Mucosa of descending colon (tissue), 3 donors: Measurements from ENCODE around the gene SPATA2L. TPM values are rescaled to one million over a fixed set of nuclear protein-coding genes. Genes with fewer than 3 reads are reported as not detected.

Experiments used
- ATAC-seq: fragments of 200-7000 bp; cut with Tn5 transposase; one replicate; pipeline ENCODE4 v1.9.1; 2020; ENCODE audit warnings: mild to moderate bottlenecking, moderate library complexity
- DNase-seq, 3 donors: peaks; one replicate each; pipeline ENCODE4 v3.0.0-alpha.2; 2020
- H3K36me3 ChIP-seq: fragments of 200-600 bp; one replicate; pipeline ENCODE4 v1.8.0; 2021; ENCODE audit warnings: low read depth, mild to moderate bottlenecking
- H3K4me1 ChIP-seq: fragments of 200-600 bp; one replicate; pipeline ENCODE4 v1.8.0; 2021; ENCODE audit warnings: low read depth, mild to moderate bottlenecking
- H3K4me3 ChIP-seq: fragments of 200-600 bp; one replicate; pipeline ENCODE4 v1.8.0; 2021; ENCODE audit warnings: mild to moderate bottlenecking
- H3K9me3 ChIP-seq: fragments of 200-600 bp; one replicate; pipeline ENCODE4 v1.8.0; 2021; ENCODE audit warnings: mild to moderate bottlenecking
- intact Hi-C, 2 donors: fragments of 100-400 bp; cut with DNase I in 1 of 2; cut with micrococcal nuclease in 1 of 2; formaldehyde crosslinking; loops; one replicate each; pipeline versions ENCODE4 v1.11.0 to v1.11.1; 2022; cut with DNase I, micrococcal nuclease
- total RNA-seq, 3 donors: library from RNA; stranded (reverse); fragmentation: NEBNext Ultra II Directional in 2 of 3; extraction: Animal tissue kit (Norgen Biotek cat#: 25700) in 2 of 3; gene quantifications; one replicate each; pipeline versions ENCODE4 v1.2.1 to v1.2.4, GENCODE V29; 2021 to 2023
- TF ChIP-seq, protein P1 (sequence below): fragments of 200-600 bp; IDR thresholded peaks from one replicate; pipeline ENCODE4 v1.8.0; 2022; ENCODE audit warnings: antibody characterized with exemption, mild to moderate bottlenecking
- donor health status: DM: no; HTN: no; CAD: no; lungs with moderate emphysema.
- donor health status: DM: no; HTN: no; CAD: no.
- donor health status: DM: no; HTN: yes; CAD: no.

Gene SPATA2L
- total RNA-seq, 3 donors from 2014 or later = 12.5 to 21.7 (median 14.4) TPM

DNA sequence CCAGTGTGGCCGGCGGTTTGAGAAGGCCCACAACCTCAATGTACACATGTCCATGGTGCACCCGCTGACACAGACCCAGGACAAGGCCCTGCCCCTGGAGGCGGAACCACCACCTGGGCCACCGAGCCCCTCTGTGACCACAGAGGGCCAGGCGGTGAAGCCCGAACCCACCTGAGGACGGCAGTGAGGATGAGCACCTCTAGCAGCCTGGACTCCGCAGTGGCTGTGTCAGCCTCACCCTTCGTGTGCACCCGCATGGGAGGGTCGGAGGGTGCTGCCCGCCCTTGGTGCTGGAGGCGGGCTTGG lies 36.5 kb upstream of the SPATA2L start:
- Histone ChIP-seq H3K4me3 (no peak overlapping the region), H3K36me3 (no peaks in the 10 kb centered on the region), H3K9me3 (no peaks in the 10 kb centered on the region), H3K4me1 (no peaks in the 10 kb centered on the region)
- intact Hi-C loops = no loop called here
- TF ChIP-seq, protein P1, sequence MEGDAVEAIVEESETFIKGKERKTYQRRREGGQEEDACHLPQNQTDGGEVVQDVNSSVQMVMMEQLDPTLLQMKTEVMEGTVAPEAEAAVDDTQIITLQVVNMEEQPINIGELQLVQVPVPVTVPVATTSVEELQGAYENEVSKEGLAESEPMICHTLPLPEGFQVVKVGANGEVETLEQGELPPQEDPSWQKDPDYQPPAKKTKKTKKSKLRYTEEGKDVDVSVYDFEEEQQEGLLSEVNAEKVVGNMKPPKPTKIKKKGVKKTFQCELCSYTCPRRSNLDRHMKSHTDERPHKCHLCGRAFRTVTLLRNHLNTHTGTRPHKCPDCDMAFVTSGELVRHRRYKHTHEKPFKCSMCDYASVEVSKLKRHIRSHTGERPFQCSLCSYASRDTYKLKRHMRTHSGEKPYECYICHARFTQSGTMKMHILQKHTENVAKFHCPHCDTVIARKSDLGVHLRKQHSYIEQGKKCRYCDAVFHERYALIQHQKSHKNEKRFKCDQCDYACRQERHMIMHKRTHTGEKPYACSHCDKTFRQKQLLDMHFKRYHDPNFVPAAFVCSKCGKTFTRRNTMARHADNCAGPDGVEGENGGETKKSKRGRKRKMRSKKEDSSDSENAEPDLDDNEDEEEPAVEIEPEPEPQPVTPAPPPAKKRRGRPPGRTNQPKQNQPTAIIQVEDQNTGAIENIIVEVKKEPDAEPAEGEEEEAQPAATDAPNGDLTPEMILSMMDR = no peak
- DNase-seq = no peak
- no peak for ATAC-seq

DNA sequence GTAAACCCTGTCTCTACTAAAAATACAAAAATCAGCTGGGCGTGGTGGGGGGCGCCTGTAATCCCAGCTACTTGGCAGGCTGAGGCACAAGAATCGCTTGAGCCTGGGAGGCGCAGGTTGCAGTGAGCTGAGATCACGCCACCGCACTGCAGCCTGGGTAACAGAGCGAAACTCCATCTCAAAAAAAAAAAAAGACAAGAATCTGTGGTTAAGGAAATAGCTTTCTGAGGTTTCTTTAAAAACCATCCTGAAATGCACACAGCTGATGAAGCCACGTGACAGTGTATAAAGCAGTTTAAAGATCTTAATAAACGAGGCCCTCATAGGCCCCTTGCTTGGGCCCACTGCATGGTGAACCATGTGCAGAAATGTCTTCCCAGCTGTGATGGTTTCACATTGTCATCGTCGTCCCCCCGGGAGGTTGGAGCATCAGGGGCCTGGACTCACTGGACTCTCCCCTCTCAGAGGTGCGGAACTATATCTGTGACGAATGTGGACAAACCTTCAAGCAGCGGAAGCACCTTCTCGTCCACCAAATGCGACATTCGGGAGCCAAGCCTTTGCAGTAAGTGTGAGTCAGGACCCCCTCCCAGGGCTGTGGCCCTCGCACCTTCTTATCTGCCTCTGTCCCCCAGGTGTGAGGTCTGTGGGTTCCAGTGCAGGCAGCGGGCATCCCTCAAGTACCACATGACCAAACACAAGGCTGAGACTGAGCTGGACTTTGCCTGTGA lies 36.0 kb upstream of the SPATA2L start:
- ATAC-seq = no peak
- DNase-seq = no peak
- no peaks in the 10 kb centered on the region for H3K36me3 ChIP-seq

DNA sequence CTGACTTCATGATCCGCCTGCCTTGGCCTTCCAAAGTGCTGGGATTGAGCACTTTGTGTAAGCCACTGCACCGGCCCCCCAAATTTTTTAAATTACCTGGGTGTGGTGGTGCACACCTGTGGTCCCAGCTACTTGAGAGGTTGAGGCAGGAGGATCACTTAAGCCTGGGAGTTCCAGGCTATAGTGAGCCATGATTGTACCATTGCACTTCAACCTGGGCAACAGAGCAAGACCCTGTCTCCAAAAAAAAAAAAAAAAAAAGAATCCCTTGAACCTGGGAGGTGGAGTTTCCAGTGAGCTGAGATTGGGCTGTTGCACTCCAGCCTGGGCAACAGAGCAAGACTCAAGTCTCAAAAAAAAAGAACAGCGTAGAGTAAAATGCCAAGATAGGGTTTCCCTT lies 35.0 kb upstream of the SPATA2L start:
- intact Hi-C loops = no loop called here
- no peaks in the 10 kb centered on the region for H3K4me1 ChIP-seq
- DNase-seq = no peak
- no peak for ATAC-seq
- H3K36me3 ChIP-seq = no peaks in the 10 kb centered on the region
- H3K9me3 ChIP-seq = no peaks in the 10 kb centered on the region
- no peak overlapping the region for H3K4me3 ChIP-seq
- TF ChIP-seq, protein P1 = no peak

More for the DNA sequence above, 36.0 kb upstream of the SPATA2L start:
- Histone ChIP-seq H3K4me1 (no peaks in the 10 kb centered on the region), H3K4me3 (no peak overlapping the region), H3K9me3 (no peaks in the 10 kb centered on the region)
- intact Hi-C loops = no loop called here
- TF ChIP-seq, protein P1 = no peak

DNA sequence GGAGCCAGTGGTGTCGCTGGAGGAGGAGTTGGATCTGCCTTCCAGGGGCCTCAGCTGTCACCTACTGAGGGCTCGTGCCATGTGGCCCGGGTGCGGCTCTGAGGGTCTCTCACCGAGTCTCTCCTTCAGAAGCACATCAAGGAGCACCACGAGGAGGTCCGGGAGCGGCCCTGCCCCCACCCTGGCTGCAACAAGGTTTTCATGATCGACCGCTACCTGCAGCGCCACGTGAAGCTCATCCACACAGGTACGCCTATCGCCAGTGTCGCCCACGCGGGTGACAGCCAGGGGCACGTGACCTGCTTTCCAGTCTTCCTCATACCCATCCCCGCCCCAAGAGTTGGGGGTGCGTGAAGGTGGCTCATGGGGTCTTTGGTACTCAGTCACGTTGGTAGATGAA lies 32.3 kb upstream of the SPATA2L start:
- ATAC-seq (no peak), DNase-seq (no peak)
- Histone ChIP-seq H3K36me3 (peaks cover 2% of the 10 kb centered on the region), H3K4me3 (no peak overlapping the region), H3K4me1 (no peaks in the 10 kb centered on the region), H3K9me3 (no peaks in the 10 kb centered on the region)
- intact Hi-C loops = no loop called here
- TF ChIP-seq, protein P1 = no peak

DNA sequence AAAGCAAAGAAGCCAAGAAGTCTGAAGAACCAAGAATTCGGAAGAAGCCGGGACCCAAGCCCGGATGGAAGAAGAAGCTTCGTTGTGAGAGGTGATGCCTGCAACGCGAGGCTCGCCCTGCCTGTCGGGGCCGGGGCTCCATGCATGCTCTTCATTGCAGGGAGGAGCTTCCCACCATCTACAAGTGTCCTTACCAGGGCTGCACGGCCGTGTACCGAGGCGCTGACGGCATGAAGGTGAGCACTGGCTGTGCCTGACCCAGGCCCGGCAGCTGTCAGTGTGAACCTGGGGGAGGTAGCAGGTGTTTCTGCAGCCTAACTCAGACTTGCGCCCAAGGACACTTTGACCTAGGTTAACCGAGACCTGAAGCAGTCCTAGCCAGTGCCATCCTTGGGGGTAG lies 31.8 kb upstream of the SPATA2L start:
- Histone ChIP-seq H3K4me1 (no peaks in the 10 kb centered on the region), H3K36me3 (peaks cover 4% of the 10 kb centered on the region), H3K9me3 (no peaks in the 10 kb centered on the region), H3K4me3 (no peak overlapping the region)
- TF ChIP-seq, protein P1 = no peak
- DNase-seq = no peak
- intact Hi-C loops = no loop called here
- ATAC-seq = no peak

DNA sequence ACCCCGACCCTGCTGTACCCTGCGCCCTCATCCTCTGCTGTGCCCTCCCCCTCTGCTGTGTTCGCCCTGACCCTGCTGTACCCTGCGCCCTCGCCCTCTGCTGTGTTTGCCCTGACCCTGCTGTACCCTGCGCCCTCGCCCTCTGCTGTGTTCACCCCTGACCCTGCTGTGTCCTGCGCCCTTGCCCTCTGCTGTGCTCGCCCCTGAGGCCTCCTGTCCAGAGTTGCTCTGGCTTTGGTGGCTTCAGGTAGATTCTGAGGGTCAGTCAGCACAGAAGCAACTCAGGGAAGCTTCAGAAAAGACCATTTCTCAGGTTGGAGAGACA lies 31.4 kb upstream of the SPATA2L start:
- intact Hi-C loops = no loop called here
- H3K4me1 ChIP-seq = no peaks in the 10 kb centered on the region
- H3K36me3 ChIP-seq = peaks cover 4% of the 10 kb centered on the region
- H3K9me3 ChIP-seq = no peaks in the 10 kb centered on the region
- H3K4me3 ChIP-seq = no peak overlapping the region
- no peak for DNase-seq
- TF ChIP-seq, protein P1 = no peak
- no peak for ATAC-seq
